HG02798 (cell line): ENCODE measurements around the gene MACF1.
A peak's percentile ranks its signal among the peaks of the same experiment; 100 is the strongest.
"Not testable (repeated sequence)": the region's sequence is repeated elsewhere in the genome, so short reads cannot be mapped to it uniquely, and the experiment has no call there.

Experiments
- ATAC-seq: cut with Tn5 transposase; IDR thresholded peaks from one replicate; pipeline ENCODE4 v1.9.1; 2021; ENCODE audit warnings: mild to moderate bottlenecking; ENCODE audit not compliant: unreplicated experiment, poor library complexity

Gene MACF1

GRCh38 chr1:39204441-39205081, at the start of gene MACF1:
Gene MACF1 (plus strand): TSS chr1:39204695. CDS start chr1:39205023, 328 bp downstream.
- no peak for ATAC-seq

- ATAC-seq: no peak
Measured at GRCh38 chr1:39157304-39157703, 47.2 kb upstream of the MACF1 start.

- ATAC-seq: peak; percentile 78
Measured at GRCh38 chr1:39158327-39159086, 46.0 kb upstream of the MACF1 start.

- no peak for ATAC-seq
Measured at GRCh38 chr1:39159224-39160036, 45.1 kb upstream of the MACF1 start.

GRCh38 chr1:39160703-39161102, 43.8 kb upstream of the MACF1 start:
- no peak for ATAC-seq

- ATAC-seq: not testable (repeated sequence)
Measured at GRCh38 chr1:39161811-39162210, 42.7 kb upstream of the MACF1 start.

- ATAC-seq: no peak
Measured at GRCh38 chr1:39163469-39163868, 41.0 kb upstream of the MACF1 start.

GRCh38 chr1:39164256-39164655, 40.2 kb upstream of the MACF1 start:
- ATAC-seq: no peak

- no peak for ATAC-seq
Measured at GRCh38 chr1:39165049-39165448, 39.4 kb upstream of the MACF1 start.

GRCh38 chr1:39165488-39165887, 39.0 kb upstream of the MACF1 start:
- ATAC-seq: no peak

GRCh38 chr1:39167632-39168209, 36.8 kb upstream of the MACF1 start:
- ATAC-seq: no peak

- no peak for ATAC-seq
Measured at GRCh38 chr1:39168301-39169080, 36.0 kb upstream of the MACF1 start.

GRCh38 chr1:39170731-39171667, 33.5 kb upstream of the MACF1 start:
- no peak for ATAC-seq

- ATAC-seq: no peak
Measured at GRCh38 chr1:39173119-39173994, 31.1 kb upstream of the MACF1 start.

- no peak for ATAC-seq
Measured at GRCh38 chr1:39173995-39174380, 30.5 kb upstream of the MACF1 start.

GRCh38 chr1:39174390-39175081, 30.0 kb upstream of the MACF1 start:
- no peak for ATAC-seq

GRCh38 chr1:39177706-39178105, 26.8 kb upstream of the MACF1 start:
- no peak for ATAC-seq
